Panc1 (cell line): ENCODE measurements around the gene ERG28. TPM values are rescaled to one million over a fixed set of nuclear protein-coding genes. Genes with fewer than 3 reads are reported as not detected.
"Not testable (repeated sequence)": the region's sequence is repeated elsewhere in the genome, so short reads cannot be mapped to it uniquely, and the experiment has no call there.

Experiments
- ATAC-seq: fragments of 200-7000 bp; cut with Tn5 transposase; 2 replicates; pipeline ENCODE4 v1.9.1; 2020; ENCODE audit warnings: mild to moderate bottlenecking, moderate library complexity
- BruUV-seq: library from RNA; stranded (reverse); fragments of 400-500 nt; replicated peaks from 2 replicates; lab custom pipeline; 2021; lab: Mats Ljungman, UMichigan
- CTCF ChIA-PET: fragments of 300-600 bp; sonication (Branson Sonifier 250); formaldehyde crosslinking; loops from one replicate; lab custom pipeline; 2022; ENCODE audit warnings: antibody characterized with exemption; lab: Charles Lee
- POLR2A ChIA-PET: fragments of 300-600 bp; sonication (Branson Sonifier 250); formaldehyde crosslinking; loops from one replicate; lab custom pipeline; 2022; ENCODE audit warnings: antibody characterized with exemption; lab: Charles Lee
- DNase-seq: peaks from one replicate; pipeline ENCODE4 v3.0.0-alpha.2; 2010; ENCODE audit warnings: low read depth, low spot score
- H3K27ac ChIP-seq: 2 replicates; pipeline ENCODE4 v1.5.1; 2011; ENCODE audit warnings: mild to moderate bottlenecking, low read length, inconsistent platforms
- H3K27me3 ChIP-seq: fragments of 200-500 bp; sonication (Bioruptor generic); 2 replicates; pipeline ENCODE4 v1.6.0; 2014; ENCODE audit warnings: low read length, inconsistent platforms; ENCODE audit not compliant: control insufficient read depth, insufficient read depth
- H3K36me3 ChIP-seq: fragments of 200-500 bp; sonication (Bioruptor generic); 2 replicates; pipeline ENCODE4 v1.5.1; 2014; ENCODE audit warnings: inconsistent platforms, mild to moderate bottlenecking, low read length, moderate library complexity; ENCODE audit not compliant: control insufficient read depth, insufficient read depth
- H3K4me1 ChIP-seq: 2 replicates; pipeline ENCODE4 v1.5.1; 2011; ENCODE audit warnings: inconsistent platforms, mild to moderate bottlenecking, low read length, moderate library complexity; ENCODE audit not compliant: control insufficient read depth, insufficient read depth
- H3K4me3 ChIP-seq, 2 experiments: 2 replicates each; pipeline ENCODE4 v1.5.1; 2011 to 2012; ENCODE audit warnings: low read depth in 2 of 2, low read length in 2 of 2, mild to moderate bottlenecking in 2 of 2, inconsistent platforms in 1 of 2, moderate library complexity in 1 of 2
- H3K9me3 ChIP-seq: fragments of 200-500 bp; sonication (Bioruptor generic); 2 replicates; pipeline ENCODE4 v1.5.1; 2014; ENCODE audit warnings: low read depth, mild to moderate bottlenecking, inconsistent platforms, low read length, moderate library complexity; ENCODE audit not compliant: control insufficient read depth, insufficient read depth
- CTCF ChIP-seq: fragments of 450-650 bp; IDR thresholded peaks from 2 replicates; pipeline ENCODE4 v1.5.1; 2017; ENCODE audit warnings: mild to moderate bottlenecking
- POLR2AphosphoS5 ChIP-seq: IDR thresholded peaks from 2 replicates; pipeline ENCODE4 v1.6.1; 2012; ENCODE audit warnings: mild to moderate bottlenecking, low read depth, low read length, moderate library complexity
- SIN3A ChIP-seq: IDR thresholded peaks from 2 replicates; pipeline ENCODE4 v1.6.1; 2012; ENCODE audit warnings: low read depth, mild to moderate bottlenecking, low read length, moderate library complexity, borderline replicate concordance; ENCODE audit not compliant: insufficient read depth
- TCF7L2 ChIP-seq: IDR thresholded peaks from 2 replicates; pipeline ENCODE4 v1.6.1; 2011; ENCODE audit warnings: mild to moderate bottlenecking, low read depth, low read length, inconsistent platforms
- in situ Hi-C: cut with HindIII; loops from 2 replicates; pipeline ENCODE4 v1.10.0; 2016; ENCODE audit warnings: low sequenced_read_pairs, low pct_unique_long_range_greater_than_20kb
- intact Hi-C: fragments of 100-400 bp; cut with micrococcal nuclease; formaldehyde crosslinking; loops from one replicate; pipeline ENCODE4 v1.10.0; 2022; ENCODE audit not compliant: unreplicated experiment
- total RNA-seq: library from RNA; stranded (reverse); gene quantifications from one replicate; pipeline ENCODE4 v1.2.1, GENCODE V29; 2021; ENCODE audit not compliant: unreplicated experiment
- TF ChIP-seq, protein P1 (sequence below), 2 experiments: IDR thresholded peaks; 2 replicates each; pipeline ENCODE4 v1.6.1; 2011 to 2012; ENCODE audit warnings: low read depth in 2 of 2, control low read depth in 1 of 2, low read length in 1 of 2, mild to moderate bottlenecking in 1 of 2, moderate library complexity in 1 of 2; ENCODE audit not compliant: insufficient read depth in 1 of 2

Gene ERG28
- total RNA-seq, 1 experiment from 2014 or later, result 23.1 TPM

GRCh38 chr14:75697918-75698317 lies 37.2 kb upstream of the ERG28 start:
- ChIA-PET CTCF (no interaction called here), POLR2A (no interaction called here)
- no peak for DNase-seq
- Histone ChIP-seq H3K4me1 (no peaks in the 10 kb centered on the region), H3K27ac (no peak overlapping the region), H3K36me3 (no peaks in the 10 kb centered on the region; the same call in 1 of the 2 replicates), H3K9me3 (no peaks in the 10 kb centered on the region), H3K27me3 (no peaks in the 10 kb centered on the region), H3K4me3 (no peak overlapping the region)
- no peak for TF ChIP-seq CTCF
- no peak for ATAC-seq
- in situ Hi-C loops, result no loop called here
- intact Hi-C loops, result no loop called here
- BruUV-seq, result no TSS peak

DNA sequence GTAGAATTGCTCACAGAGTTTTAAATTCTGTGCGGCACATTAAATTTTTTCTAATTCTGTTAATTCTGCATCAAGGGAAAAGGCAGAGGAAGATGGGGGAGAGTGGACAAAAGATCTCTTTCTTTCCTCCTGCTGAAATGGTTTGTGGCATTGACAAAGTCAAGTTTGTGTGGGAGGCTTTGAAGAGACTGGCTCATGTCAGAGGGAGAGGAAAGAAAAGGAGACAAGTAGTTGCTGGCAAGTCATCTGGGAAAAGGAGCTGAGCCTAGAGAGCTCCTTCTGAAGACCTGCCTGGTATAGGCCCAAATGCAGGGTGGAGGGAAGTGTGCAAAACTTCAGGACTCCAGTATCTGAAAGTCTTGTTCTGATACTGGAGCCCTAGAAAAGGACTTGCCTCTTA lies 36.7 kb upstream of the ERG28 start:
- ChIA-PET POLR2A (no interaction called here), CTCF (no interaction called here)
- ATAC-seq (no peak), DNase-seq (no peak)
- Histone ChIP-seq H3K27me3 (no peaks in the 10 kb centered on the region), H3K4me1 (no peaks in the 10 kb centered on the region), H3K27ac (no peak overlapping the region), H3K9me3 (no peaks in the 10 kb centered on the region), H3K4me3 (no peak overlapping the region), H3K36me3 (no peaks in the 10 kb centered on the region; the same call in 1 of the 2 replicates)
- intact Hi-C loops (no loop called here), in situ Hi-C loops (no loop called here)
- BruUV-seq, result no TSS peak
- TF ChIP-seq TCF7L2 (no peak), SIN3A (no peak), POLR2AphosphoS5 (no peak), CTCF (no peak)
- TF ChIP-seq, protein P1, sequence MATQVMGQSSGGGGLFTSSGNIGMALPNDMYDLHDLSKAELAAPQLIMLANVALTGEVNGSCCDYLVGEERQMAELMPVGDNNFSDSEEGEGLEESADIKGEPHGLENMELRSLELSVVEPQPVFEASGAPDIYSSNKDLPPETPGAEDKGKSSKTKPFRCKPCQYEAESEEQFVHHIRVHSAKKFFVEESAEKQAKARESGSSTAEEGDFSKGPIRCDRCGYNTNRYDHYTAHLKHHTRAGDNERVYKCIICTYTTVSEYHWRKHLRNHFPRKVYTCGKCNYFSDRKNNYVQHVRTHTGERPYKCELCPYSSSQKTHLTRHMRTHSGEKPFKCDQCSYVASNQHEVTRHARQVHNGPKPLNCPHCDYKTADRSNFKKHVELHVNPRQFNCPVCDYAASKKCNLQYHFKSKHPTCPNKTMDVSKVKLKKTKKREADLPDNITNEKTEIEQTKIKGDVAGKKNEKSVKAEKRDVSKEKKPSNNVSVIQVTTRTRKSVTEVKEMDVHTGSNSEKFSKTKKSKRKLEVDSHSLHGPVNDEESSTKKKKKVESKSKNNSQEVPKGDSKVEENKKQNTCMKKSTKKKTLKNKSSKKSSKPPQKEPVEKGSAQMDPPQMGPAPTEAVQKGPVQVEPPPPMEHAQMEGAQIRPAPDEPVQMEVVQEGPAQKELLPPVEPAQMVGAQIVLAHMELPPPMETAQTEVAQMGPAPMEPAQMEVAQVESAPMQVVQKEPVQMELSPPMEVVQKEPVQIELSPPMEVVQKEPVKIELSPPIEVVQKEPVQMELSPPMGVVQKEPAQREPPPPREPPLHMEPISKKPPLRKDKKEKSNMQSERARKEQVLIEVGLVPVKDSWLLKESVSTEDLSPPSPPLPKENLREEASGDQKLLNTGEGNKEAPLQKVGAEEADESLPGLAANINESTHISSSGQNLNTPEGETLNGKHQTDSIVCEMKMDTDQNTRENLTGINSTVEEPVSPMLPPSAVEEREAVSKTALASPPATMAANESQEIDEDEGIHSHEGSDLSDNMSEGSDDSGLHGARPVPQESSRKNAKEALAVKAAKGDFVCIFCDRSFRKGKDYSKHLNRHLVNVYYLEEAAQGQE (IDR thresholded peaks at IDR 0.05; ENCODE audit: insufficient read depth in 1 of 2, low read depth in 2 of 2, low read length in 1 of 2), result no peak

- H3K4me1 ChIP-seq, CTCF ChIA-PET, DNase-seq, H3K36me3 ChIP-seq, ATAC-seq, POLR2A ChIA-PET, H3K27me3 ChIP-seq, H3K27ac ChIP-seq, intact Hi-C loops, in situ Hi-C loops, H3K4me3 ChIP-seq, BruUV-seq, H3K9me3 ChIP-seq: not testable (repeated sequence)
Measured at GRCh38 chr14:75695025-75695424, 34.3 kb upstream of the ERG28 start.
